GM12873 (cell line): ENCODE results near the gene ISL2.

ENCODE experiments used
- TF ChIP-seq, protein P1 (sequence below): IDR thresholded peaks from 2 replicates; pipeline ENCODE4 v1.5.1; 2012; ENCODE audit warnings: low read depth, mild to moderate bottlenecking, moderate library complexity, low read length, control low read depth; ENCODE audit not compliant: insufficient read depth; ENCODE audit errors: missing control alignments

Gene ISL2

DNA sequence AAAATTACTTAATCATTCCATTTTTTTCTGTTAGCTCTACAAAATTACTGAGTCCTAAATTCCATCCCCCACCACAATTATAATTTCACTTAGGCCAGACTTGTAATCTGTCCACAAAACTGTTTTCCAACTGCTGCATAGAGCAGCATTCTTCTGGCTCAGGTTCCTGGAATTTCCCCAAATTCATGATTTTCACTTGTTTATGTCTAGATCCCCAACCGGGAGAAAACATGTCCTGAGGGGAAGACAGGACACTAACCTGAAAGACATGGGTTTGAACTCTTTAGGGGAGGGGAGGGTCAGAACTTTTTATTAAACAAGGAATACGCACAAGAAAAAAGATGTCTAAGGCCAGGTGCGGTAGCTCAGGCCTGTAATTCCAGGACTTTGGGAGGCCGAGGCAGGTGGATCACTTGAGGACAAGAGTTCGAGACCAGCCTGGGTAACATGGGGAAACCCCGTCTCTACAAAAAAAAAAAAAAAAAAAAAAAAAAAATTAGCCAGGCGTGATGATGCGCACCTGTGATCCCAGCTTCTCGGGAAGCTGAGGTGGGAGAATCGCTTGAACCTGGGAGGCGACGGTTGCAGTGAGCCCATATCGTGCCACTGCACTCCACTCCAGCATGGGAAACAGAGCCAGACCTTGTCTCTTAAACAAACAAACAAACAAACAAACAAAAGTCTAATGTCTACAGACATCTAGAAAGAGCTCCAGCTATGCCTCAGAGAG is 26.8 kb upstream of the ISL2 start:
- TF ChIP-seq, protein P1, sequence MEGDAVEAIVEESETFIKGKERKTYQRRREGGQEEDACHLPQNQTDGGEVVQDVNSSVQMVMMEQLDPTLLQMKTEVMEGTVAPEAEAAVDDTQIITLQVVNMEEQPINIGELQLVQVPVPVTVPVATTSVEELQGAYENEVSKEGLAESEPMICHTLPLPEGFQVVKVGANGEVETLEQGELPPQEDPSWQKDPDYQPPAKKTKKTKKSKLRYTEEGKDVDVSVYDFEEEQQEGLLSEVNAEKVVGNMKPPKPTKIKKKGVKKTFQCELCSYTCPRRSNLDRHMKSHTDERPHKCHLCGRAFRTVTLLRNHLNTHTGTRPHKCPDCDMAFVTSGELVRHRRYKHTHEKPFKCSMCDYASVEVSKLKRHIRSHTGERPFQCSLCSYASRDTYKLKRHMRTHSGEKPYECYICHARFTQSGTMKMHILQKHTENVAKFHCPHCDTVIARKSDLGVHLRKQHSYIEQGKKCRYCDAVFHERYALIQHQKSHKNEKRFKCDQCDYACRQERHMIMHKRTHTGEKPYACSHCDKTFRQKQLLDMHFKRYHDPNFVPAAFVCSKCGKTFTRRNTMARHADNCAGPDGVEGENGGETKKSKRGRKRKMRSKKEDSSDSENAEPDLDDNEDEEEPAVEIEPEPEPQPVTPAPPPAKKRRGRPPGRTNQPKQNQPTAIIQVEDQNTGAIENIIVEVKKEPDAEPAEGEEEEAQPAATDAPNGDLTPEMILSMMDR: no peak

DNA sequence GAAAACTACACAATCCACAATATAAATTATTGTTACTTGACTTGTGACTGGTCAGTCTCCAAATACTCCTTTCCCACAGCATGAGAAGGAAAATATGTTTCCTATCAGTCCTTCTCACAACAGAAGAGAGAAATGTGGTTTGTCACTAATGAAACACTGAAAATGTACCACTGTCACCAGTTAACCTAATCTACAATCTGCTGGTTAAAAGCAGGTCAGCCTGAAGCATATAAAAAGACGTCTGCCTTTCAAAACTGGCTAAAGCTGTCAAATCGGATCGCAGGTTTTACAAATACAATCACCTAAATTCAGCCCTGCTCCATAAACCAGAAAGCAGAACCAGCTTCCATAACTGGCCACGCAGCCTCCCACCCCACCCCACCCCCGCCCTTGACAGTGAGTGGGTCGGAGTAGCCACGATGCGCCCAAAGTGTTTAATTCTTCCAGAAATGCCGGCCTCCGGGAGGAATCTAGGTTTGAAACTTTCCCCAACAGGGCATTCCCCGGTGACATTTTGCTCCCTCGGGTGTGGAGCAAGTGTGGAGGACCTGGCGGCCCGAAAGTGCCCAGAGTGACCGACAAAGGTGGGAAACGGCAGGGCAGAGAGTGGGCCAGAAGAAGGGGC is 26.0 kb upstream of the ISL2 start:
- TF ChIP-seq, protein P1: no peak

DNA sequence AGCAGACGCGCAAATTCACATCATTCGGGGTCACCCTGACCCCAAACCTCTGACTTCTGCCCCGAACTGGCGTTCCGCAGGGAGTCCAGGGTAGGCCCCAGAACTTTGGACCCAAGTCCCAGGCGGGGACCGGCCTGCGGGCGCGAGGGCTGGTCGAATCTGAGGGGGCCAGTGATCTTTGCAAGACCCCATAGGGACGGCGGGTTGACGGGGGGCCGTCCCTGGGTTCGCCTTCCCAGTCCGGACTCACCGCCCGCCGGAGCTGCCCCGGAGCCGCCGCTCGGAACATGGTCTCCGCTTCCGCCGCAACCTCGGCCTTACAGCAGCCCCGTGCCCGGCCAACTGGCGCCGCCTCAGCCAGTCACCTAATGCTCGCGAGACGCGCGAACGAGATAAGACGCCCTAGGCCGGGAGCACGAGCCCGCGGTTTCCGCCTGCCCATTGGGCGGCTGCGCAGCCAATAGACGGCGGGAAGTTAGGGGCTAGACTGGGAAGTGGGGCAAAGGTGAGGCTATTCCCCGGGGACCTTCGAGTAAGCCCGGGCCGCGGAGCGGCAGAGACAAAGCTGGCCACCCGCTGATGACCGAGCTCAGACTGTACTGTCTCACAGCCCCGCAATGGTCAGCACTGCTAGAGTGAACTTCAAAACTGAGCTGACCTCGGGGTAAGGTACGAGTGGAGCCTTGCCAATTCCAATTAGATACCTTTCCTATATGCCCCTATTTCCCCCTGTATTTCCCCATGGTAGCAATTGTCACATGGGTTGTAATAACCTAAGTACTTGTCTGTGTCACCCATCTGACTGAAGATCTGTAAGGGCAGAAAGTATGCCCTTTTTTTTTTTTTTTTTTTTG is 25.2 kb upstream of the ISL2 start, which contains the start of gene ETFA:
Gene ETFA, minus strand, starts transcription at position 370 of the 854 bp plus-strand sequence. Its CDS starts 81 bp downstream, at position 289.
- TF ChIP-seq, protein P1: no peak

DNA sequence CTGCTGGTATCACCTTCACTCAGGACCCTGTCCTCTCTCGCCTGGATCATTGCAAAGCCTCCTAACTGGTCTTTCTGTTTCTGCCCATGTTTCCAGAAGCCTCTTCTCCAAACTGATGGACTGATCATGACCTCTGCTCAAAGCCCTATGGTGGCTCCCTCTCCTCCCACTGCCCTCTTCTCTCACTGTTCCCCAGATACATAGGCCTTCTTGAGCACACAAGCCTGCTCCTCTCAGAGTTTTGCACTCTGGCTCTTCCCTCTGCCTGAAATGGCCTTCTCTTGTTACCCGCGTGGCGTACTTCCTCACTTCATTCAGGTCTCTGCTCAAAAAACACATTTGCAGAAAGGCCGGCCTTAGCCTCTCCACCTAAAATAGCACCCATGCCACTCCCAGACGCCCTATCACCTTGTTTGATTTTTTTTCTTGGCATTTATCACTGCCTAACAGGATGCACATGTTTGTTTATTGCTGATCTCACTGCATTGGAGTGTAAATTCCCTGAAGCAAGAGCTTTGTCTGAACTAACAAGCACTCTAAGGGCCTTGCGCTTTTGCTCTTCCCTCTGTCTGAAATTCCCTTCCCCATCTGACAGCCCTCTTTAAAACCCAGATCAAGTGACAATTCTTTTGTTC is 23.9 kb upstream of the ISL2 start:
- TF ChIP-seq, protein P1: no peak

DNA sequence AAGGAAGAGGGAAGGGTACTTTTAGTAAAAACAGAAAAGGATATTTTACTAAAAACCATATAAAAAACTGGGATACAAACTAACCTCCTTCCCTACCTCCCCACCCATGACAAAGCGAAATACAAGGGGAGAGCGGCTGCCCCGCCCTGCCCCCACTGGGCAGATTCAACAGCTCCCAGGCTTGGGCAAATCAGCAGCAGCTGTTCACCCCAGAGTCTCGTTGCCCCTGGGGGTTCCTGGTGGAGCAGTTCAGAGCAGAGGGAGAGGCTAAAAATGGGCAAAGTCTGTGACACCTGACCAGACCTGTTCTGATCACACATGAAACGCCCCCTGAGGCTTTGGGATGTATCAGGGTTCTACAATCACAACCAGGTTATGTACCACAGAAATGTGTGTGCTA is 22.8 kb upstream of the ISL2 start:
- TF ChIP-seq, protein P1: no peak

DNA sequence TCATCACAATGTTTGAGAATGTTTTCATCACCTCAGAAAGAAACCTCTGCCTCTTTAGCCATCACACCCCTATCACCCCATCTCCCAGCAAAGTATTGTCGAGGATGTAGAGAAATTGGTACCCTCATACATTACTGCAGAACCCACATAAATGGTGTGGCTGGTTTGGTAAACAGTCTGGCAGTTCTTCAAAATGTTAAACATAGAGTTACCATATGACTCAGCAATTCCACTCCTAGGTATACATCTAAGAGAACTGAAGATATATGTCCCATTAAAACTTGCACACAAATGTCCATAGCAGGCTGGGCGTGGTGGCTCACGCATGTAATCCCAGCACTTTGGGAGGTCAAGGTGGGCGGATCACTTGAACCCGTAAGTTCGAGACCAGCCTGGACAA is 16.6 kb upstream of the ISL2 start:
- TF ChIP-seq, protein P1: no peak
